ENCODE measurements around the gene PHOSPHO2.

- TF ChIP-seq CTCF (IDR thresholded peaks at IDR 0.05; ENCODE audit: low read length) (no peak), EZH2 (optimal IDR thresholded peaks at IDR 0.05; ENCODE audit: low read depth, low read length) (no peak), EZH2phosphoT487 (IDR thresholded peaks at IDR 0.05; ENCODE audit: low read length) (no peak)
Observed at GRCh38 chr2:169748319-169748718, 54.0 kb downstream of the PHOSPHO2 start.
